NCI-H1436 (cell line): ENCODE data around the gene PNMA8B.
A peak's percentile ranks its signal among the peaks of the same experiment; 100 is the strongest.
"Not testable (repeated sequence)": the region's sequence is repeated elsewhere in the genome, so short reads cannot be mapped to it uniquely, and the experiment has no call there.

Experiments used
- DNase-seq: peaks from one replicate; lab custom pipeline; 2025; lab: John Stamatoyannopoulos, UW

The PNMA8B gene, protein sequence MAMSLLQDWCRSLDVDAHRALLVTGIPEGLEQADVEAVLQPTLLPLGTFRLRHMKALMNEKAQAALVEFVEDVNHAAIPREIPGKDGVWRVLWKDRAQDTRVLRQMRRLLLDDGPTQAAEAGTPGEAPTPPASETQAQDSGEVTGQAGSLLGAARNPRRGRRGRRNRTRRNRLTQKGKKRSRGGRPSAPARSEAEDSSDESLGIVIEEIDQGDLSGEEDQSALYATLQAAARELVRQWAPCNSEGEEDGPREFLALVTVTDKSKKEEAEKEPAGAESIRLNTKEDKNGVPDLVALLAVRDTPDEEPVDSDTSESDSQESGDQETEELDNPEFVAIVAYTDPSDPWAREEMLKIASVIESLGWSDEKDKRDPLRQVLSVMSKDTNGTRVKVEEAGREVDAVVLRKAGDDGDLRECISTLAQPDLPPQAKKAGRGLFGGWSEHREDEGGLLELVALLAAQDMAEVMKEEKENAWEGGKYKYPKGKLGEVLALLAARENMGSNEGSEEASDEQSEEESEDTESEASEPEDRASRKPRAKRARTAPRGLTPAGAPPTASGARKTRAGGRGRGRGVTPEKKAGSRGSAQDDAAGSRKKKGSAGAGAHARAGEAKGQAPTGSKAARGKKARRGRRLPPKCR

GRCh38 chr19:46495786-46496099, at the start of gene PNMA8B:
Gene PNMA8B, minus strand, starts transcription at chr19:46495867. Its CDS starts 402 bp downstream, at chr19:46495465.
- DNase-seq = peak; percentile 91

- no peak for DNase-seq
Observed at GRCh38 chr19:46544651-46545050, 49.0 kb upstream of the PNMA8B start.

GRCh38 chr19:46542428-46543230, 47.0 kb upstream of the PNMA8B start:
- peak; percentile 79 for DNase-seq

- no peak for DNase-seq
Observed at GRCh38 chr19:46537136-46538097, 41.8 kb upstream of the PNMA8B start.

GRCh38 chr19:46536391-46536790, 40.7 kb upstream of the PNMA8B start:
- no peak for DNase-seq

DNA sequence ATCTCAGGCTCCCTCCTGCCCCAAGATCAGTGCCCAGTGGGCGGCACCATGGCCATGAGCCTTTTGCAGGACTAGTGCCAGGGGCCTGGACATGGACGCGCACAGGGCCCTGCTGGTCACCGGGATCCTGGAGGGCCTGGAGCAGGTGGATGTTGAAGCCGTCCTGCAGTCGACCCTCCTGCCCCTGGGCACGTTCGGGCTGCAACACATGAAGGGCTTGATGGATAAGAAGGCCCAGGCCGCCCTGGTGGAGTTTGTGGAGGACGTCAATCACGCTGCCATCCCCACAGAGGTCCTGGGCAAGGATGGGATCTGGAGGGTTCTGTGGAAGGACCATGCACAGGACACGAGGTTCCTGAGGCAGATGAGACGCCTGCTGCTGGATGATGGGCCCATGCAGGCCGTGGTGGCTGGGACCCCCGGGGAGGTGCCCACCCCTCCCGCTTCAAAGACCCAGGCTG, 38.0 kb upstream of the PNMA8B start:
- DNase-seq = no peak

DNA sequence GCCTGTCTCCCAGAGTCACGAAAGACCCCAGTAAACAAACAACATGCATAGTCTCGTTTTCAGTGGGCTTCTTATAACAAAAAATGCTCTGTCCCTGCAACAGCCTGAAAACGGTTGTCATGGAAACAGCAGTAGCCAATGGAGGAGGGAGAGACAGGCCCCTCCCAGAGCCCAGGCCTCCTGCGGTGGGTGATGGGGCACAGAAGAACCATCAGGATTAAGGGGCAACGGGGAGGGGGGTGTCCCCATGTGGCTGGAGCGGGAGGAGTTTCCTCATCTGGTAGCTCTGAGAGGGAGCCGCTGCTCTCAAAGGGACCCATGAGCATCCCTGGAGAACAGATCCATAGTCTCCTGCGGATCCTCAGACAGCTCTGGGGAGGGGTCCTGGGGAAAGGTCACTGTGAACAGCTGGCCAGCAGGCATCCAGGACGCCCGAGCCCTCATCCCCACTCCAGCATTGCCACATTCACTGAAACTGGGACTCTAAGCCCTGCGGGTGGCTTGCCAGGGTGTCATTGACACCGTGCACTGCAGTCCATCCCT, 37.5 kb upstream of the PNMA8B start:
- DNase-seq = no peak

DNA sequence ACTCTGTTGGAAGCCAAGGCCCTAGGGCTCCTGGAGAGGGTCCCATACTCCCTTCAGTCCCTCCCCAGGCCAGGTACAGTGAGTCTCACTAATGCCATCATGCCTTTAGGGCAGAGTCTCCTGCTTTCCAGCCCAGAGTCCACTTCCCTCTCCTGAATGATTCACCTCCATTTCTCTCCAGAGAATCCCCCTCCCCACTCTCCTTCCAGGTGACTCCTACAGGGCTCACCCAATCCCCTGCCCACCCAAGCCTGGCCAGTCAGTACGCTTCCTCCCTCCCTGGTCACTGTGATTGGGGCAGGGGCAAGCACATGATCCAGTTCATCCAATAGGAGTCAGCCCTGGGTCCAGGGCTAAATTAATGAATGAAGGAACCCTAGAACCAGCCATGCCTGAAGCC, 35.0 kb upstream of the PNMA8B start:
- DNase-seq = no peak

DNA sequence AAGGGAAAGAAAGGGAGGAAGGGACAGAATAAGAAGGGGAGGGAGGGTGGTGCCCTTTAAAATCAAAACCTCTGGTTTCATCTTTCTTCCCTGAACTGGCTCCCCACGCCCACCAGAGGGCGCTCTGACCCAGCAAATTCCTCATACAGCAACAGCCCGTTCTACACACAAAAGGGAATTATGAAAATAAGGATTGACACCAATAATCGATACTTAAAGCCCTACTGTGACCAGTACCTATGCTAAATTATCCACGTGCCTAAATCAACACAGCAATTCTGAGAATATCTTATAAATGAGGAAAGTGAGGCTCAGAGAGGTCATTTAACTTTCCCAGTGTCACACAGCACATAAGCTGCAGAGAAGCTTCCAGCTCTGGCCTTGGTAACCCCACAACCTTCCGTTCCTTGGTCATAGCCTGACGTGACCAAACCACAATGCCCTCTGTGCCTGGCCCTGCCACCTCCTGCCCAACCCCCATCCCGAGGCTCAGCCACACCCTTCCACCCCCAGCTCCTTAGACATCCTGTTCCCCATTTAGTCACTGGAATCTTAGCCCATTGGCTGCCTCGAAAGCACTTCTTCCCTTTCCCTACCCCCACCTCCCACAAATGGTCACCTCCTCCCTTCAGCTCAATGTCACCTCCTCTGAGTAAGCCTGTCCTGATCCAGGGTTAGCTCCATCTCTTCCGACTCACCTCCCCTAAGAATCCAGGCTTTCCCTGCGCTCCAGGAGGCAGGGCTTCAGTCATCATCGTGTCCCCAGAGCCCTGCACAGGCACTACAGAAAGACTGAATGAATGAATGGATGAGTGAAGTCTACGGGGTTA, 34.2 kb upstream of the PNMA8B start:
- peak; percentile 28 for DNase-seq

GRCh38 chr19:46528601-46529590, 33.2 kb upstream of the PNMA8B start:
- no peak for DNase-seq

GRCh38 chr19:46526801-46527200, 31.1 kb upstream of the PNMA8B start:
- DNase-seq = not testable (repeated sequence)

DNA sequence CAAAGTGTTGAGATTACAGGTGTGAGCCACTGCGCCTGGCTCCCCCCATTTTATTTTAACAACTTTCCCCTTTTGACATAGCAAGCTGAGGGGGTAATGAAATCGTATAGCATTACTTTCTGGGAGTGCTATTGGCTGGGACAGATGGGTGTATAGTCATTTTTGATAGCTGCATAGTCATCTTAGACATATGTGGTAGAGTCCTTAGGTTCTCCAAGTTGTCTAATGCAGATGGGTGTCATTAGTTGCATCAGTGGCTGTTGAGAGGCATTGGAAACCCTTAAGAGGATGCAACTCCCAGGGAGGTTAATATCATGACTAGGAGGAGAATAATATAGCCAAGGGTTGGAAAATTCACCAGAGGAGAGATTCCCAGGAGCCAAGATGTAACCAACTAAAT, 28.6 kb upstream of the PNMA8B start:
- no peak for DNase-seq

GRCh38 chr19:46522988-46523387, 27.3 kb upstream of the PNMA8B start:
- not testable (repeated sequence) for DNase-seq

DNA sequence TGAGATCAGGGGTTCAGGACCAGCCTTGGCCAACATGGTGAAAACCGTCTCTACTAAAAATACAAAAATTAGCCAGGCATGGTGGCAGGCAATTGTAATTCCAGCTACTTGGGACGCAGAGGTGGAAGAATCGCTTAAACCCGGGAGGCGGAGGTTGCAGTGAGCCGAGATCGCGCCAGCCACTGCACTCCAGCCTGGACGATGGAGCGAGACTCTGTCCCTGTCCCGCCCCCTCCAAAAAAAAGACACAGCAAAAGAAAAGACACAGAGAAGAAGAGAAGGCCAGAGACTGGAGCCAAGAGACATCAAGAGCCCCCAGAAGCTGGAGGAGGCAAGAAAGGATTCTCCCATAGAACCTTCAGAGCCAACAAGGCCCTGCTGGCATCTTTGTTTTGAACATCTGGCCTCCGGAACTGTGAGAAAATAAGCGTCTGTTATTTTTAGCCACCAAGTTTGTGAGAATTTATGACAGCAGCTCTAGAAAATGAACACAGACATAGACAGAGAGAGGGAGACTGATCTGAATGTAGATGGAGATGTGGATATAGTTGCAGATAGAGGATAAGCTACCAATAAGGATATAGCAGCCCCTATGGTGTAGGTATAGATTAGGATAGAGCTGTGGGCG, 25.7 kb upstream of the PNMA8B start:
- no peak for DNase-seq

- DNase-seq = no peak
Observed at GRCh38 chr19:46520616-46521015, 24.9 kb upstream of the PNMA8B start.

GRCh38 chr19:46517471-46517870, 21.8 kb upstream of the PNMA8B start:
- no peak for DNase-seq

DNA sequence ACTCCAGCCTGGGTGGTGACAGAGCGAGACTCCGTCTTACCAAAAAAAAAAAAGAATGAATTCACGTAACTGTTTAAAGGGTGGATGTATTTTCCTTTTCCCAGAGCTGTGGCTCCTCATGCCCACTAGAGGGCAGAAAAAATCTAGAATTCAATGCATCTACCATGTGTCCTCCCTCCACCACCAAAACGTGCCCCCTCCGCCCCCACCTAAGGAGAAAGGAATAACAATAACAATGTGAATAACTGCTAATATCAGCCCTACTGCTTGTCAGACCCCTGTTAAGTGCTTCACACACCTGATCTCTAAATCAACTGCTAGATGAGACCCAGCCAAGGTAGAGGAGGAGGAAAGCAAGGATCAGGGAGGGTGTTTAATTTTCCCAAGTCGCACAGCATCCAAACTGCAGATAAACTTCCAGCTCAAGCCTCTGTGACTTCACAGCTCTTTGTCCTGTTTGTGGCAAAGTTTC, 20.2 kb upstream of the PNMA8B start:
- peak; percentile 28 for DNase-seq

GRCh38 chr19:46515290-46515609, 19.6 kb upstream of the PNMA8B start:
- DNase-seq = no peak
